ENCODE data around the gene SUPT20HL2. TPM values are rescaled to one million over a fixed set of nuclear protein-coding genes. Genes with fewer than 3 reads are reported as not detected.
A peak's percentile ranks its signal among the peaks of the same experiment; 100 is the strongest.
"Not testable (repeated sequence)": the region's sequence is repeated elsewhere in the genome, so short reads cannot be mapped to it uniquely, and the experiment has no call there.

Gene SUPT20HL2
- not detected in 2 replicates for total RNA-seq

- no peak for DNase-seq (ENCODE audit: low read depth in 2 of 2)
Measured at GRCh38 chrX:24314019-24314635, at the start of gene SUPT20HL2. Gene SUPT20HL2 (minus strand): TSS chrX:24314069. CDS start chrX:24313315, 754 bp downstream.

DNA sequence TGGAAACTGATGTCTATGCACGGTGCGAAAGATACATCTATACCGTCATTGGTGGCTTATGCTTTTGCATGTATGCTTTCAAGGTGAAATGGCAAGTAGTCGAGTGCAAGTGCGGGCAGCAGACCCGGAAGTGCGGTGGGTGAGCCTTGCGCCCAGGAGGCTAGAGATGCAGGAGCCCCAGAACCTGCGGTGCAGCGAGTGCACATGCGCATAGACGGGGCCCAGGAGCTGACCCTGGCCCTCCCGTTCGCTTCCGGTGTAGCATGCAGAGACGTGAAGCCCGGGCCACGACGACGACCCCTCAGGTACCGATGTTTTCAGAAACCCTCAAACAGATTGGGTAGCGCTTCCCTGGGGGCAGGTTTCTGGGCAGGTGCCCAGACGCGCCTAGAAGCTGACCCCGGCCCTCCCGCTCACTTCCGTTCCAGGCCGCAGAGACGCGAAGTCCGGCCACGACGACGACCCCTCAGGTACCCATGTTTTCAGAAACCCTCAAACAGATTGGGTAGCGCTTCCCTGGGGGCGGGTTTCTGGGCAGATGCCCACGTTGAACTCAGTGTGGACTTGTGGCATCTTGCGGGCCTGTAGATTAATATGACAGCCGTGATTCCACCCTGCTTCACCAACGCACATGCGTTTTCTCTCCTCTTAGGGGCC, 48.3 kb upstream of the SUPT20HL2 start:
- not testable (repeated sequence) for DNase-seq (ENCODE audit: low read depth in 2 of 2)

DNA sequence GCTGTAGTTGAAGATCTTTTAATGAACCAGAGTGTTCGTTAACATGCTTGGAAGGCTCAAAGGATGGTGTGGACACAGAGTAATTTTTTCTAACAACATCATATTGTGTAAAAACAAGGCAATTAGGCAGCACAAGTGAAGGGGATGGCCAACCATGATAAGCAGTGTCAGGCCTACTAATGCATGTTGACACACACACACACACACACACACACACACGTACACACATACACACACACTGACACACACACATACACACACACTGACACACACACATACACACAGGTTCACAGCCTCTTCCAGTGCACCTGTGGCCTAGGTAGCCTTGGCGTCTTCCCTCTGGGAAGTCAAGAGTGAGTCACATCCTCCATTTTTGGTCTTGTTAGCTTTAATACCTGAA, 46.4 kb upstream of the SUPT20HL2 start, which contains the start of gene SUPT20HL1:
TSS of gene SUPT20HL1 (plus strand) at position 368 of the 400 bp plus-strand sequence. CDS start 2,122 bp downstream, outside the sequence.
- DNase-seq (ENCODE audit: low read depth in 2 of 2), result no peak

GRCh38 chrX:24357106-24357505, 43.2 kb upstream of the SUPT20HL2 start:
- DNase-seq (ENCODE audit: low read depth in 2 of 2), result peak; percentile 28 to 82

DNA sequence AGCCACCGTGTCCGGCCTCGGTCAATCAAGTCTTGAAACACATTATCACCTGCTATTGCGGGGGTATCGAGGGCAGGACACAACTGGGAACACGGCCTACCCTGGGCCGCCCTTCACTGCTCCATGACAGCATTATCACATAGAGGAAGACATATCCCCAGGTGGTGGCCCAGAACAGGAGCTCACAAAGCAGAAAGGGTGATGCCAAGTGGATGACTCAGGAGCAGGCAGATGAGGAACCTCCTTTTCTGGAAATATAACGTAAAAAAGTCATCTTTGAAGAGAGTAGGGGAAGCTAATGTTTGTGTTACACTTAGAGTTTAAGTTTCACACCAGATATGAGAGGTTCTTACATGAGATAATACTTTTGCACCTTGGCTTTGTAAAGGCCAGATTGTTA, 41.2 kb upstream of the SUPT20HL2 start:
- peak in 1 of 2 donors; percentile 35 for DNase-seq (ENCODE audit: low read depth in 2 of 2)

DNA sequence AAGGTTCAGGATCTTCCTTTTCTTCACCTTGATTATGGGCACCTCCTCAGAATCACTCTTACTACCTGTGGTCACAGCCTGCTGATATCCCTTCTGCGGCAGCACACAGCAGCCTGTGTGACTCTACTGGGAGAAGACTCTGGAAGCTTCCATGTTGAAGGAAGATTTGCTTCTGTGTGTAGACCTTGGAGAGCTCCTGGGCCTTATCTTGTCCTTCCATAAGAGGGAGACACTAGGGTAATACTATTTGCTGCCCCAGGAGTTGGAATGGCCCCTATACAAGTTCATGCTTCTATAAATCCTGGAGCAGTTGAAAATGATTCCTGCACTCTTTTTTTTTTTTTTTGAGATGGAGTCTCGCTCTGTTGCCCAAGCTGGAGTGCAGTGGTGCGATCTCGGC, 36.3 kb upstream of the SUPT20HL2 start:
- no peak for DNase-seq (ENCODE audit: low read depth in 2 of 2)

GRCh38 chrX:24347881-24348280, 34.0 kb upstream of the SUPT20HL2 start:
- DNase-seq (ENCODE audit: low read depth in 2 of 2), result no peak

GRCh38 chrX:24343719-24344118, 29.9 kb upstream of the SUPT20HL2 start:
- no peak for DNase-seq (ENCODE audit: low read depth in 2 of 2)

DNA sequence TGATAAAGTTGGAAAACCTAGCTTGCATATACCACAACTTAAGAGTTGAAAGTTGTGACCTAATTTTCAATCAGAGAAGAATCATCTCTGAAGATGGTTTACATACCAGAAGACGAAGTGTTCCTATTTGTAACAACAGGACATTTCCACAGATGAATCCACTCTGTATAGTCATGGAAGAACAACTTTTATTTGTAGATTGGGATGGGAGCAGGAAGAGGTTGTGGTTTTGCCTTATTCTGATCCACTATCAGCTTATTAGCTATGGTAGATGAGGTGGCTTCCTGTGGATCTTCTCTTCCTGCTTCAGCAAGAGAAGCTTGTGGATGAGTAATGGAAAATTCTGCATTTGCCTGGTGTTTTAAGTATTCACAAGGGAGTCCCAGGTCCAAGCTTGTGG, 27.9 kb upstream of the SUPT20HL2 start:
- DNase-seq (ENCODE audit: low read depth in 2 of 2), result peak; percentile 50 to 78

DNA sequence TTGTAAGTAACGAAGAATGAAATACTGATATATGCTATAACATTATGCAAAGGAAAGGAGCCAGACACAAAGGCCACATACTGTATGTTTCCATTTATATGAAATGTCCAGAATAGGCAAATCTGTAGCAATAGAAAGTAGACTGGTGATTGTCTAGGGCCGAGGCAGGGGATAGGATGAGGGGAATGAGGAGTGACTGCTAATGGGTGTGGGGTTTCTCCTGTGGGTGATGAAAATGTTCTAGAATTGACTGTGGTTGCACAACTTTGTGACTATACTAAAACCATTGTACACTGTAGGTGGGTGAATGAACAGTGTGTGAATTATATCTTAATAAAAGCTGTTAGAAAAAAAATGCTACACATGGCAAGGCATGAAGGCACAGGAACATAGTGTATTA, 26.6 kb upstream of the SUPT20HL2 start:
- no peak for DNase-seq (ENCODE audit: low read depth in 2 of 2)

DNA sequence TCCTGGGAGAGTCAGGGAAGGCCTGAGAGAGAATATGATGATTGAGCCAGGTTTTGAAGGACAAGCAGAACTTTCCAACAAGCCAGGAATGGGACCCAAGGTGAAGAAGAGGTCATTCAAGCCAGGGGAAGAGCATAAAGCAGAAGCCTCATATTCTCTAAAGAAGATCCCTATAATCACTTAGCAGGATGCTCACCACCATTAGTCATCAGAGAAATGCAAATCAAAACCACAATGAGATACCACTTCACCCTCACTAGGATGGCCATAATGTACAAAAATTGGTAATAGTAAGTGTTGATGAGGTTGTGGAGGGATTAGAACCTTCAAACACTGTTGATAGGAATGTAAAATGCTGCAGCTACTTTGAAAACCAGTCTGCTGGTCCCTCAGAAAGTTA, 26.0 kb upstream of the SUPT20HL2 start:
- DNase-seq (ENCODE audit: low read depth in 2 of 2), result no peak

DNA sequence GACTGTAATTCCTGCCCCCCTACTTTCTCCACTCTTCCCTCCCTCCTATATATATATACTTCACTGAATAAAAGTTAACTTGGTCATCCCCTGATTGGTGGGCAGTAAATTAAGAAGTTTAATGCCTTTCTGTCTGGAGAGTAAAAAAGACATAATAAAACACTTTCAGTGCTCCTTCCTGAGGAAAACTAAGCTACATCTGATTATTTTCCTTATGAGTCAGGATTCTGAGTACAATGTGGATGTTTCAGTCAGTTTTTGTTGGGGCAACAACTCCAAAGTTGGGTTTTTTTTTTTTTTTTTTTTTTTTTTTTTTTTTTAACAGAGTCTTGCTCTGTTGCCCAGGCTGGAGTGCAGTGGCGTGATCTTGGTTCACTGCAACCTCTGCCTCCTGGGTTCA, 22.0 kb upstream of the SUPT20HL2 start:
- DNase-seq (ENCODE audit: low read depth in 2 of 2), result peak in 1 of 2 donors; percentile 25

DNA sequence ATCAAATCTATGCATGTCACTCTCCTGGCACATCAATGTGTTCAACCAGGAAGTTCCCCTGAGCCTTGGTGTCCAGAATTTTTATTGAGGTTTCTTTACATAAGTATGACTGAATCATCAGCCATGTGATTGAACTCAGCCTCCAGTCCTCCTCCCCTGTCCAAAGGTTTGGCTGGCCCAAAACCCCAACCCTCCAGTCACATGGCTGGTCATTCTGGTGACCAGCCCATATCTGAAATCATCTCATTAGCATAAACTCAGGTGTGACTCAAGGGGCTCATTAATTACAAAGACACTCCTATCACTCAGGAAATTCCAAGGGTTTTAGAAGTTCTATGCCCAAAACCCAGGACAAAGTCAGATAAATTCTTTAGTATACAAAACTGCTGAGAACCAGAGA, 20.6 kb upstream of the SUPT20HL2 start:
- no peak for DNase-seq (ENCODE audit: low read depth in 2 of 2)

- no peak for DNase-seq (ENCODE audit: low read depth in 2 of 2)
Measured at GRCh38 chrX:24333371-24333770, 19.5 kb upstream of the SUPT20HL2 start.

GRCh38 chrX:24332878-24333277, 19.0 kb upstream of the SUPT20HL2 start:
- DNase-seq (ENCODE audit: low read depth in 2 of 2), result no peak

- no peak for DNase-seq (ENCODE audit: low read depth in 2 of 2)
Measured at GRCh38 chrX:24325231-24325630, 11.4 kb upstream of the SUPT20HL2 start.

GRCh38 chrX:24321741-24322395, 8.0 kb upstream of the SUPT20HL2 start:
- DNase-seq (ENCODE audit: low read depth in 2 of 2), result no peak

- no peak for DNase-seq (ENCODE audit: low read depth in 2 of 2)
Measured at GRCh38 chrX:24317567-24317966, 3.7 kb upstream of the SUPT20HL2 start.

DNA sequence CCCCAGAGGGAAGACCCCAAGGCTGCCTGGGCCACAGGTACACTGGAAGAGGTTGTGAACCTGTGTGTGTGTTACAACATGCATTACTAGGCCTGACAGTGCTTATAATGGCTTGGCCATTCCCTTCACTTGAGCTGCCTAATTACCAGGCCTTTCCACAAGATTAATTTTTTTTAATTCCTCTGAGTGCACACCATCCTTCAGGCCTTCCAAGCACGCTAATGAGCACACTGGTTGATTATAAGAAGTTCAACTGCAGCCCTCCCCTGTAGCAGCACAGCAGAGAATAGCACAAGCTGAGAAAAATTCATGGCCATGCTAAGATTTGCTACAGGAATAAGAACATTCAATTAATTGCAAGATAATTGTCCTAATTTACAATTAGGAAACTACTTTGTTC, 2.2 kb upstream of the SUPT20HL2 start:
- no peak for DNase-seq (ENCODE audit: low read depth in 2 of 2)

GRCh38 chrX:24312249-24312607, 1.6 kb downstream of the SUPT20HL2 start:
- DNase-seq (ENCODE audit: low read depth in 2 of 2), result not testable (repeated sequence)

GRCh38 chrX:24311507-24312248, 2.2 kb downstream of the SUPT20HL2 start:
- DNase-seq (ENCODE audit: low read depth in 2 of 2), result not testable (repeated sequence)

DNA sequence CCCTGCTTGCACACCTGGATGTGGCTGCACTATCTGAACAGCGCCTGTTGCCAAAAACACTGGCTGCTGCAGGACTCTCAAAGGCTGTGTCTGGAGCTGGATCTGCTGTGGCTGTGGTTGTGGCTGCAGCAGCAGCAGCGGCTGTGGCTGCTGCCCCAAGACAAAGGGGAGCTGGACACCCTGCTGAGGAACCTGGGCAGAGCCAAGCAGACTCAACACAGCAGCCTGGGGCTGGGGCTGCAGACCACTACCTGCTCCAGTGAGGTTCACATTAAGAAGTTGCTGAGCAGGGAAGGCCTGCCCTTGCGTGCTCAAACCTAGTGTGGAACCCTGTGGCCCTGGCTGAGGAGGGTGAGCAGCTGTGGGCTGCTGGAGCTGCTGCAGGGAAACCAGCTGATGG, 3.0 kb downstream of the SUPT20HL2 start:
- DNase-seq (ENCODE audit: low read depth in 2 of 2), result not testable (repeated sequence)

Measured in lung microvascular endothelial cell (primary cell).